Neural cell (in vitro differentiated cells): ENCODE data around the gene ADAMTS17. TPM values are rescaled to one million over a fixed set of nuclear protein-coding genes. Genes with fewer than 3 reads are reported as not detected.

Experiments
- H2AFZ ChIP-seq: fragments of 200-600, 300-800 bp; sonication (generic), shearing (Covaris generic); 2 replicates; pipeline ENCODE4 v1.6.0; 2014; ENCODE audit warnings: low read depth, mild to moderate bottlenecking, antibody characterized with exemption, low read length, moderate library complexity
- H3F3A ChIP-seq: fragments of 200-600 bp; shearing (Covaris generic); 2 replicates; pipeline ENCODE4 v1.6.1; 2016; ENCODE audit warnings: mild to moderate bottlenecking, moderate library complexity, mixed read lengths, antibody characterized with exemption, low read length; ENCODE audit not compliant: insufficient read depth, poor library complexity, severe bottlenecking
- H3K27ac ChIP-seq: fragments of 200-600, 300-800 bp; sonication (generic), shearing (Covaris generic); 2 replicates; pipeline ENCODE4 v1.5.1; 2014; ENCODE audit warnings: mild to moderate bottlenecking, low read length, moderate library complexity
- H3K27me3 ChIP-seq: fragments of 300-800, 200-600 bp; sonication (generic), shearing (Covaris generic); 2 replicates; pipeline ENCODE4 v1.6.0; 2014; ENCODE audit warnings: mild to moderate bottlenecking, low read depth, low read length, moderate library complexity; ENCODE audit not compliant: insufficient read depth
- H3K36me3 ChIP-seq: fragments of 300-800, 200-600 bp; sonication (generic), shearing (Covaris generic); 2 replicates; pipeline ENCODE4 v1.5.1; 2014; ENCODE audit warnings: mild to moderate bottlenecking, antibody characterized with exemption, low read length, moderate library complexity; ENCODE audit not compliant: insufficient read depth
- H3K4me2 ChIP-seq: fragments of 300-800, 200-600 bp; sonication (generic), shearing (Covaris generic); 2 replicates; pipeline ENCODE4 v1.6.0; 2014; ENCODE audit warnings: mild to moderate bottlenecking, low read length
- H3K4me3 ChIP-seq: fragments of 300-800, 200-600 bp; sonication (generic), shearing (Covaris generic); 2 replicates; pipeline ENCODE4 v1.5.1; 2014; ENCODE audit warnings: mild to moderate bottlenecking, low read length, moderate library complexity
- H3K79me2 ChIP-seq: fragments of 200-600 bp; shearing (Covaris generic); replicated peaks from 2 replicates; pipeline ENCODE4 v1.6.0; 2014; ENCODE audit warnings: mild to moderate bottlenecking, low read length, moderate library complexity; ENCODE audit not compliant: insufficient read depth
- H3K9ac ChIP-seq: fragments of 300-800, 200-600 bp; sonication (generic), shearing (Covaris generic); 2 replicates; pipeline ENCODE4 v1.6.1; 2016; ENCODE audit warnings: mild to moderate bottlenecking, low read length, mixed read lengths
- H3K9me2 ChIP-seq: fragments of 200-600 bp; shearing (Covaris generic); 2 replicates; pipeline ENCODE4 v1.6.1; 2016; ENCODE audit warnings: mild to moderate bottlenecking, low read length, mixed read lengths; ENCODE audit not compliant: insufficient read depth
- H3K9me3 ChIP-seq: fragments of 200-600, 300-800 bp; sonication (generic), shearing (Covaris generic); 2 replicates; pipeline ENCODE4 v1.6.1; 2016; ENCODE audit warnings: mild to moderate bottlenecking, mixed run types, low read length, moderate library complexity, mixed read lengths
- H4K20me1 ChIP-seq: fragments of 200-600 bp; shearing (Covaris generic); 2 replicates; pipeline ENCODE4 v1.6.1; 2016; ENCODE audit warnings: mild to moderate bottlenecking, mixed run types; ENCODE audit not compliant: insufficient read depth
- EZH2 ChIP-seq: fragments of 200-600, 300-800 bp; shearing (Covaris generic), sonication (generic); IDR thresholded peaks from 2 replicates; pipeline ENCODE4 v1.6.1; 2014; ENCODE audit warnings: antibody characterized with exemption, low read length, borderline replicate concordance, mild to moderate bottlenecking; ENCODE audit not compliant: insufficient read depth, poor library complexity, severe bottlenecking
- MXI1 ChIP-seq: fragments of 450-650 bp; conservative IDR thresholded peaks from 2 replicates; pipeline ENCODE4 v1.6.1; 2014; ENCODE audit warnings: antibody characterized with exemption, mild to moderate bottlenecking; ENCODE audit not compliant: poor library complexity, severe bottlenecking
- POLR2AphosphoS5 ChIP-seq: IDR thresholded peaks from 2 replicates; pipeline ENCODE4 v1.6.1; 2012
- RAD21 ChIP-seq: fragments of 450-650 bp; conservative IDR thresholded peaks from 2 replicates; pipeline ENCODE4 v1.6.1; 2014; ENCODE audit warnings: antibody characterized with exemption, mild to moderate bottlenecking, moderate library complexity
- SMC3 ChIP-seq: fragments of 450-650 bp; conservative IDR thresholded peaks from 2 replicates; pipeline ENCODE4 v1.6.1; 2014; ENCODE audit warnings: antibody characterized with exemption, mild to moderate bottlenecking, moderate library complexity; ENCODE audit not compliant: poor library complexity
- TAF1 ChIP-seq: IDR thresholded peaks from 2 replicates; pipeline ENCODE4 v1.6.1; 2012; ENCODE audit warnings: low read depth
- polyA plus RNA-seq: library from polyadenylated mRNA; depleted of rRNA; stranded (reverse); fragments of >200 nt; gene quantifications from 2 replicates; pipeline ENCODE4 v1.2.3, GENCODE V29; 2014
- TF ChIP-seq, protein P1 (sequence below): IDR thresholded peaks from 2 replicates; pipeline ENCODE4 v1.6.1; 2012; ENCODE audit warnings: borderline replicate concordance
- TF ChIP-seq, protein P2 (sequence below): fragments of 450-650 bp; IDR thresholded peaks from 2 replicates; pipeline ENCODE4 v1.5.1; 2014; ENCODE audit warnings: antibody characterized with exemption, mild to moderate bottlenecking, moderate library complexity; ENCODE audit not compliant: poor library complexity, severe bottlenecking

ADAMTS17 gene
- polyA plus RNA-seq, 1 donor from 2014 or later, result 0.04 TPM

DNA sequence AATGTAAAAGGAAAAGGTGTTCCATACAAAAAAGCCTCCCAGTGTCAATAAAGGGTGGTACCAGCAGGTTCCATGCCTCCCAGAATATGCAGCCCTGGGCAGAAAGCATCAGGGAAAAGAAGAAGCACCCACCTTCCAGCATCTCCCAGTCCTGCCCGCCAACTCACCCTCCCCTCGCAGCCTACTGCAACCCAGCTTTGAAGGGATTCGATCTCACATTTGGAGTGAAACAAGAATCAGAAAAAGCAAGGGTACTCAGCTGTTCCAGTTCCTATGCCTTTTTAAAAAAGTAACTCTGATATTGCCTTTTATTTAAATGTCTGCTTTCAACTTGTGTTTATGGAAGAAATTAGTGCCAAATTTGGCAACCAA, 166.9 kb downstream of the ADAMTS17 start:
- no peaks in the 10 kb centered on the region for H3K9me2 ChIP-seq
- H2AFZ ChIP-seq, result no peak overlapping the region
- no peak overlapping the region for H3K9ac ChIP-seq
- no peaks in the 10 kb centered on the region for H3K9me3 ChIP-seq
- no peak overlapping the region for H3K27ac ChIP-seq
- no peaks in the 10 kb centered on the region for H3K27me3 ChIP-seq
- H3K36me3 ChIP-seq, result no peaks in the 10 kb centered on the region
- H4K20me1 ChIP-seq, result no peaks in the 10 kb centered on the region
- H3K79me2 ChIP-seq, result no peaks in the 10 kb centered on the region
- H3K4me3 ChIP-seq, result no peak overlapping the region
- no peak overlapping the region for H3K4me2 ChIP-seq
- no peak for TF ChIP-seq POLR2AphosphoS5
- TF ChIP-seq, protein P1, sequence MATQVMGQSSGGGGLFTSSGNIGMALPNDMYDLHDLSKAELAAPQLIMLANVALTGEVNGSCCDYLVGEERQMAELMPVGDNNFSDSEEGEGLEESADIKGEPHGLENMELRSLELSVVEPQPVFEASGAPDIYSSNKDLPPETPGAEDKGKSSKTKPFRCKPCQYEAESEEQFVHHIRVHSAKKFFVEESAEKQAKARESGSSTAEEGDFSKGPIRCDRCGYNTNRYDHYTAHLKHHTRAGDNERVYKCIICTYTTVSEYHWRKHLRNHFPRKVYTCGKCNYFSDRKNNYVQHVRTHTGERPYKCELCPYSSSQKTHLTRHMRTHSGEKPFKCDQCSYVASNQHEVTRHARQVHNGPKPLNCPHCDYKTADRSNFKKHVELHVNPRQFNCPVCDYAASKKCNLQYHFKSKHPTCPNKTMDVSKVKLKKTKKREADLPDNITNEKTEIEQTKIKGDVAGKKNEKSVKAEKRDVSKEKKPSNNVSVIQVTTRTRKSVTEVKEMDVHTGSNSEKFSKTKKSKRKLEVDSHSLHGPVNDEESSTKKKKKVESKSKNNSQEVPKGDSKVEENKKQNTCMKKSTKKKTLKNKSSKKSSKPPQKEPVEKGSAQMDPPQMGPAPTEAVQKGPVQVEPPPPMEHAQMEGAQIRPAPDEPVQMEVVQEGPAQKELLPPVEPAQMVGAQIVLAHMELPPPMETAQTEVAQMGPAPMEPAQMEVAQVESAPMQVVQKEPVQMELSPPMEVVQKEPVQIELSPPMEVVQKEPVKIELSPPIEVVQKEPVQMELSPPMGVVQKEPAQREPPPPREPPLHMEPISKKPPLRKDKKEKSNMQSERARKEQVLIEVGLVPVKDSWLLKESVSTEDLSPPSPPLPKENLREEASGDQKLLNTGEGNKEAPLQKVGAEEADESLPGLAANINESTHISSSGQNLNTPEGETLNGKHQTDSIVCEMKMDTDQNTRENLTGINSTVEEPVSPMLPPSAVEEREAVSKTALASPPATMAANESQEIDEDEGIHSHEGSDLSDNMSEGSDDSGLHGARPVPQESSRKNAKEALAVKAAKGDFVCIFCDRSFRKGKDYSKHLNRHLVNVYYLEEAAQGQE, result no peak
- no peak for TF ChIP-seq RAD21
- no peak for TF ChIP-seq TAF1
- no peaks in the 10 kb centered on the region for H3F3A ChIP-seq

DNA sequence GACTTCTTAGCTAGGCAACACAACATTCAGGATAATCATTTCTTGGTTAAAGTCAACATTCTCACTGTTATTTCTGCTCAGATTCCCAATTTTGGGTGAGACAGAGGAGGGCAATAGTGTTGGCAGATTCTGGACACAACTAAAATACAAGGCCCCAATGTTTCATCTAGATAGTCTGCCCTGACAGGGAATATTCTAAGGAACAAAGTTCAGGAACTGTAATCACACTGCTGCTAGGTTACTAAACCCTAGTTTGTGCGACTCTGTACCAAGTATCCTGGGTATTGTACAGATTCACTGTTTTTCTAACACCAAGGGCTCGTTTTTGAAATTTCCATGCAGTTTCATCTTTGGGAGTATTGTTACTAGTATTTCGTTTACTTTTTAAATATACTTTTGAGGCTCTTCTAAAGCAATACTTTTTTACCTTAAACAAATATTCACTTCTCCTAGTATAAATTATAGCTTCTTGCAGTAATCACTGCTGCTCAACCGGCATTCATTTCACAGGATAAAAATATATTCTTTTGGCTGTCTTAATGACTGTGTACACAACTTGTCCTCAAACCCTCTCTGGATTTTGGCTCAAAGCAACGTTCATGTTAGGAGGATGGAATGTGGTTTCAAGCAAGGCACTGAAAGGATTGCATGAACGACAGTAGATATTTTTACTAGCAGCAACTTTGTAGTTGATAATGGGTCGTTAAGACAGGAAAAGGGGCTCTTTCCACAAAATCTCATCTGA, 167.4 kb downstream of the ADAMTS17 start:
- Histone ChIP-seq H3K4me3 (no peak overlapping the region), H4K20me1 (no peaks in the 10 kb centered on the region), H3F3A (no peaks in the 10 kb centered on the region), H3K27me3 (no peaks in the 10 kb centered on the region), H3K79me2 (no peaks in the 10 kb centered on the region), H3K27ac (no peak overlapping the region), H3K36me3 (no peaks in the 10 kb centered on the region), H3K9me2 (no peaks in the 10 kb centered on the region), H3K4me2 (no peak overlapping the region), H3K9me3 (no peaks in the 10 kb centered on the region), H3K9ac (no peak overlapping the region), H2AFZ (no peak overlapping the region)
- TF ChIP-seq EZH2, result no peak
- no peak for TF ChIP-seq TAF1
- TF ChIP-seq POLR2AphosphoS5, result no peak
- no peak for TF ChIP-seq SMC3
- TF ChIP-seq, protein P2, sequence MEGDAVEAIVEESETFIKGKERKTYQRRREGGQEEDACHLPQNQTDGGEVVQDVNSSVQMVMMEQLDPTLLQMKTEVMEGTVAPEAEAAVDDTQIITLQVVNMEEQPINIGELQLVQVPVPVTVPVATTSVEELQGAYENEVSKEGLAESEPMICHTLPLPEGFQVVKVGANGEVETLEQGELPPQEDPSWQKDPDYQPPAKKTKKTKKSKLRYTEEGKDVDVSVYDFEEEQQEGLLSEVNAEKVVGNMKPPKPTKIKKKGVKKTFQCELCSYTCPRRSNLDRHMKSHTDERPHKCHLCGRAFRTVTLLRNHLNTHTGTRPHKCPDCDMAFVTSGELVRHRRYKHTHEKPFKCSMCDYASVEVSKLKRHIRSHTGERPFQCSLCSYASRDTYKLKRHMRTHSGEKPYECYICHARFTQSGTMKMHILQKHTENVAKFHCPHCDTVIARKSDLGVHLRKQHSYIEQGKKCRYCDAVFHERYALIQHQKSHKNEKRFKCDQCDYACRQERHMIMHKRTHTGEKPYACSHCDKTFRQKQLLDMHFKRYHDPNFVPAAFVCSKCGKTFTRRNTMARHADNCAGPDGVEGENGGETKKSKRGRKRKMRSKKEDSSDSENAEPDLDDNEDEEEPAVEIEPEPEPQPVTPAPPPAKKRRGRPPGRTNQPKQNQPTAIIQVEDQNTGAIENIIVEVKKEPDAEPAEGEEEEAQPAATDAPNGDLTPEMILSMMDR, result no peak
- TF ChIP-seq MXI1, result no peak
- TF ChIP-seq, protein P1, result no peak
- TF ChIP-seq RAD21, result no peak
